GM23248 (cell line): ENCODE results near the gene URB1.

Source experiments
- EZH2 ChIP-seq: fragments of 200-600 bp; sonication (generic); IDR thresholded peaks from 2 replicates; pipeline ENCODE4 v1.6.1; 2018; ENCODE audit warnings: antibody characterized with exemption, mild to moderate bottlenecking; ENCODE audit not compliant: insufficient read depth, poor library complexity, severe bottlenecking
- EZH2phosphoT487 ChIP-seq: fragments of 200-600 bp; sonication (generic); IDR thresholded peaks from 2 replicates; pipeline ENCODE4 v1.6.1; 2018; ENCODE audit warnings: antibody characterized with exemption, moderate library complexity, mild to moderate bottlenecking, low read depth; ENCODE audit not compliant: insufficient read depth

- TF ChIP-seq EZH2, result no peak
- TF ChIP-seq EZH2phosphoT487, result no peak
Observed at GRCh38 chr21:32261929-32262328, 130.9 kb downstream of the URB1 start.
